K562 (cell line): ENCODE measurements around the gene FAM110D. TPM values are rescaled to one million over a fixed set of nuclear protein-coding genes. Genes with fewer than 3 reads are reported as not detected.
A peak's percentile ranks its signal among the peaks of the same experiment; 100 is the strongest.

ENCODE experiments used
- ATAC-seq: fragments of 200-7000 bp; cut with Tn5 transposase; 3 replicates; pipeline ENCODE4 v1.9.1; 2020; ENCODE audit warnings: moderate library complexity
- BruUV-seq: library from RNA; stranded (reverse); fragments of 400-500 nt; replicated peaks from 2 replicates; lab custom pipeline; 2021; lab: Mats Ljungman, UMichigan
- CTCF ChIA-PET: fragments of 300-600 bp; formaldehyde crosslinking; extraction: SDS; loops from one replicate; lab custom pipeline; 2021; ENCODE audit warnings: low intra/inter-chr PET ratio; lab: Yijun Ruan, JAX
- POLR2A ChIA-PET: fragments of 300-600, 350-650 bp; sonication (Branson Sonifier 250); formaldehyde crosslinking; extraction: SDS; loops from one replicate; lab custom pipeline; 2021; ENCODE audit warnings: antibody characterized with exemption, inconsistent platforms; lab: Yijun Ruan, JAX
- DNase-seq, 4 experiments: peaks; one replicate each; pipeline versions ENCODE4 v3.0.0 to v3.0.0-alpha.2; 2011 to 2018; ENCODE audit warnings: low spot score in 3 of 4, mixed read lengths in 3 of 4; ENCODE audit errors: extremely low read depth in 1 of 4
- FAIRE-seq: peaks from 2 replicates; lab custom pipeline; 2011; peaks lifted over from hg19 to GRCh38; lab: Jason Lieb, UNC
- H2AFZ ChIP-seq: 2 replicates; pipeline ENCODE4 v1.6.0; 2011; ENCODE audit warnings: low read depth, low read length, control low read depth, inconsistent platforms
- H3K27ac ChIP-seq: fragments of 200-600 bp; 3 replicates; pipeline ENCODE4 v1.8.0; 2011; ENCODE audit warnings: low read depth, mild to moderate bottlenecking, control low read depth, inconsistent platforms, low read length, moderate library complexity, mixed read lengths; ENCODE audit errors: extremely low read depth
- H3K27me3 ChIP-seq, 2 experiments: fragments of 300-600 bp in 1 of 2; 2 replicates in 1 of 2; 3 replicates in 1 of 2; pipeline versions ENCODE4 v1.6.0 to v1.8.0; 2011; ENCODE audit warnings: inconsistent platforms in 2 of 2, low read length in 2 of 2, mild to moderate bottlenecking in 1 of 2, mixed read lengths in 1 of 2, moderate library complexity in 1 of 2; ENCODE audit not compliant: control insufficient read depth in 2 of 2, insufficient read depth in 2 of 2
- H3K36me3 ChIP-seq: fragments of 300-600 bp; 3 replicates; pipeline ENCODE4 v1.8.0; 2011; ENCODE audit warnings: mild to moderate bottlenecking, low read length, inconsistent platforms; ENCODE audit not compliant: control insufficient read depth, insufficient read depth
- H3K4me1 ChIP-seq, 2 experiments: fragments of 200-600 bp in 1 of 2; replicated peaks in 1 of 2; 2 replicates in 1 of 2; 3 replicates in 1 of 2; pipeline versions ENCODE4 v1.5.1 to v1.8.0; 2011; ENCODE audit warnings: inconsistent platforms in 2 of 2, low read length in 2 of 2, mild to moderate bottlenecking in 1 of 2, mixed read lengths in 1 of 2, moderate library complexity in 1 of 2; ENCODE audit not compliant: control insufficient read depth in 2 of 2, insufficient read depth in 2 of 2
- H3K4me2 ChIP-seq: 2 replicates; pipeline ENCODE4 v1.6.1; 2011; ENCODE audit warnings: low read length, control low read depth, inconsistent platforms, mixed read lengths; ENCODE audit not compliant: insufficient read depth
- H3K4me3 ChIP-seq: fragments of 200-600 bp; sonication (generic), shearing (Covaris generic); 2 replicates; pipeline ENCODE4 v1.5.1; 2016; ENCODE audit warnings: control low read depth, inconsistent platforms
- H3K79me2 ChIP-seq: fragments of 200-600 bp; 3 replicates; pipeline ENCODE4 v1.8.0; 2011; ENCODE audit warnings: low read length, inconsistent platforms; ENCODE audit not compliant: control insufficient read depth, insufficient read depth
- H3K9ac ChIP-seq, 2 experiments: 2 replicates each; pipeline versions ENCODE4 v1.6.0 to v1.6.1; 2011; ENCODE audit warnings: low read depth in 2 of 2, low read length in 2 of 2, control low read depth in 1 of 2, inconsistent platforms in 1 of 2, mild to moderate bottlenecking in 1 of 2, mixed read lengths in 1 of 2; ENCODE audit not compliant: insufficient read depth in 1 of 2
- H3K9me1 ChIP-seq: one replicate; pipeline ENCODE4 v1.6.0; 2011; ENCODE audit warnings: inconsistent platforms, mild to moderate bottlenecking, low read length, moderate library complexity; ENCODE audit not compliant: control insufficient read depth, insufficient read depth
- H3K9me3 ChIP-seq: replicated peaks from 2 replicates; pipeline ENCODE4 v1.5.1; 2011; ENCODE audit warnings: low read depth, low read length, inconsistent platforms; ENCODE audit not compliant: control insufficient read depth, insufficient read depth
- H4K20me1 ChIP-seq: replicated peaks from 2 replicates; pipeline ENCODE4 v1.6.1; 2011; ENCODE audit warnings: low read length, inconsistent platforms, mixed read lengths; ENCODE audit not compliant: control insufficient read depth, insufficient read depth
- CEBPB ChIP-seq: fragments of 450-650 bp; IDR thresholded peaks from 2 replicates; pipeline ENCODE4 v1.6.1; 2016; ENCODE audit warnings: missing genetic modification characterization, missing compliant biosample characterization
- FOXA3 ChIP-seq, 2 experiments: fragments of 450-650 bp in 1 of 2; sonication (generic) in 1 of 2; formaldehyde crosslinking; IDR thresholded peaks in 1 of 2; conservative IDR thresholded peaks in 1 of 2; 2 replicates each; pipeline versions ENCODE4 v1.4.0 to v1.8.0; 2020 to 2022; ENCODE audit warnings: mild to moderate bottlenecking in 2 of 2, missing genetic modification reagents in 1 of 2
- FOXJ2 ChIP-seq: fragments of 200-800 bp; sonication (Bioruptor generic); IDR thresholded peaks from 2 replicates; pipeline ENCODE4 v1.6.1; 2016; ENCODE audit warnings: missing genetic modification characterization, missing compliant biosample characterization
- GTF2E2 ChIP-seq: fragments of 200-800 bp; sonication (Bioruptor generic); IDR thresholded peaks from 2 replicates; pipeline ENCODE4 v1.6.1; 2016; ENCODE audit warnings: missing genetic modification characterization, missing compliant biosample characterization
- IRF2 ChIP-seq: sonication (generic); formaldehyde crosslinking; IDR thresholded peaks from 2 replicates; pipeline ENCODE4 v1.8.1; 2022; ENCODE audit warnings: mild to moderate bottlenecking, missing genetic modification reagents
- NR0B1 ChIP-seq: fragments of 450-650 bp; IDR thresholded peaks from one replicate; pipeline ENCODE4 v1.6.1; 2018; ENCODE audit warnings: mild to moderate bottlenecking, moderate library complexity; ENCODE audit not compliant: partially characterized antibody
- POLR2A ChIP-seq: fragments of 450-650 bp; conservative IDR thresholded peaks from 2 replicates; pipeline ENCODE4 v1.6.1; 2016
- RBM15 ChIP-seq: fragments of 200-400 bp; formaldehyde crosslinking; IDR thresholded peaks from 2 replicates; pipeline ENCODE4 v1.6.1; 2018; ENCODE audit warnings: mild to moderate bottlenecking, low read length, moderate library complexity; ENCODE audit not compliant: insufficient read depth
- SMAD2 ChIP-seq: fragments of 150-350 bp; IDR thresholded peaks from 2 replicates; pipeline ENCODE4 v1.6.1; 2014; ENCODE audit warnings: low read depth, mild to moderate bottlenecking, low read length
- ZFP1 ChIP-seq: fragments of 450-650 bp; formaldehyde crosslinking; IDR thresholded peaks from 2 replicates; pipeline ENCODE4 v1.4.0; 2020; ENCODE audit warnings: mild to moderate bottlenecking, mixed read lengths
- ZNF146 ChIP-seq: IDR thresholded peaks from one replicate; pipeline ENCODE4 v1.6.1; 2018; ENCODE audit warnings: missing compliant biosample characterization; ENCODE audit not compliant: unreplicated experiment
- ZNF23 ChIP-seq: fragments of 250-450 bp; sonication (Bioruptor Pico); IDR thresholded peaks from 2 replicates; pipeline ENCODE4 v1.4.0; 2020; ENCODE audit warnings: mild to moderate bottlenecking
- ZNF263 ChIP-seq: sonication (generic); formaldehyde crosslinking; IDR thresholded peaks from 2 replicates; pipeline ENCODE4 v1.8.0; 2022; ENCODE audit warnings: mild to moderate bottlenecking, missing genetic modification reagents, borderline replicate concordance
- ZNF316 ChIP-seq: fragments of 450-650 bp; IDR thresholded peaks from 2 replicates; pipeline ENCODE4 v1.6.1; 2016
- ZNF512 ChIP-seq: IDR thresholded peaks from 2 replicates; pipeline ENCODE4 v1.6.1; 2016; ENCODE audit warnings: missing genetic modification characterization, missing compliant biosample characterization
- ZNF668 ChIP-seq: fragments of 250-450 bp; sonication (Bioruptor Pico); IDR thresholded peaks from 2 replicates; pipeline ENCODE4 v1.8.0; 2022; ENCODE audit warnings: mild to moderate bottlenecking, inconsistent platforms
- WGBS: fragments of 100-300 bp; shearing (Covaris generic); methylation state at CpG from one replicate; pipeline ENCODE4 v1.1.6; 2016; ENCODE audit warnings: low coverage, mixed read lengths; ENCODE audit not compliant: insufficient coverage; ENCODE audit errors: missing lambda C conversion rate; 5-methylcytosine and 5-hydroxymethylcytosine counted together
- in situ Hi-C: fragments of 300-500 bp; cut with MboI; formaldehyde crosslinking; loops from 4 replicates; pipeline ENCODE4 v1.15.0; 2018; ENCODE audit warnings: inconsistent platforms, mixed read lengths
- intact Hi-C: fragments of 100-400 bp; cut with micrococcal nuclease; formaldehyde crosslinking; loops from 2 replicates; pipeline ENCODE4 v1.14.2; 2022
- polyA plus RNA-seq, 8 experiments: library from polyadenylated mRNA; depleted of rRNA in 4 of 8; stranded (reverse) in 5 of 8; unstranded in 3 of 8; fragments of >200 nt; fragmentation: Nextera tagmentation in 2 of 8; fragmentation: Illumina TruSeq in 1 of 8; extraction: Ambion mirVana in 2 of 8; extraction: Trizol in 1 of 8; gene quantifications; 2 replicates each; pipeline versions ENCODE4 v1.2.1 to v1.2.3, GENCODE V29; 2011 to 2014; ENCODE audit warnings: inconsistent platforms in 1 of 8, missing spikeins in 1 of 8
- total RNA-seq, 7 experiments: library from RNA; depleted of rRNA in 6 of 7; stranded (reverse); fragments of >200 nt in 6 of 7; fragmentation: Illumina TruSeq in 2 of 7; extraction: Trizol in 2 of 7; gene quantifications; 2 replicates each; pipeline versions ENCODE4 v1.2.1 to v1.2.3, GENCODE V29; 2011 to 2021; ENCODE audit warnings: low replicate concordance in 1 of 7

Gene FAM110D
- total and polyA plus RNA-seq, 9 of the 15 experiments (the other 6 are each of a cell fraction or from before 2014, with no cell fraction given), result 0.04 to 1.1 (median 0.33) TPM

GRCh38 chr1:26188477-26188876 is 29.6 kb downstream of the FAM110D start:
- WGBS, result 79% methylated on average over 8 of the region's 8 CpGs
- ATAC-seq (no peak), DNase-seq (no peak)
- H3K9ac ChIP-seq, result peak overlapping the region in 1 of 2 experiments; percentile 65; a peak in 2 of 4 replicates
- peaks cover 0 to 27% of the 10 kb centered on the region in 2 experiments; a peak in 2 of 5 replicates for H3K4me1 ChIP-seq
- ChIA-PET CTCF (no interaction called here), POLR2A (interaction anchor here (0.8 kb wide), 1 partner anchor 12 kb away, joined by 3 read pairs; no protein-coding TSS in a partner anchor)
- H4K20me1 ChIP-seq, result 0 out of 2 replicates have a peak, but pooled peaks cover 6% of the 10 kb centered on the region
- no peaks in the 10 kb centered on the region for H3K79me2 ChIP-seq
- no peak overlapping the region for H2AFZ ChIP-seq
- H3K36me3 ChIP-seq, result no peaks in the 10 kb centered on the region
- no TSS peak for BruUV-seq
- H3K9me1 ChIP-seq, result no peaks in the 10 kb centered on the region
- H3K9me3 ChIP-seq, result no peaks in the 10 kb centered on the region
- no peak overlapping the region for H3K4me3 ChIP-seq
- no peaks in the 10 kb centered on the region for H3K27me3 ChIP-seq
- TF ChIP-seq ZNF668 (no peak), NR0B1 (no peak), IRF2 (no peak), ZNF146 (CRISPR knock-in tag) (no peak), ZNF23 (CRISPR knock-in tag) (no peak), ZNF263 (CRISPR knock-in tag) (no peak), RBM15 (no peak), ZFP1 (no peak), SMAD2 (no peak), ZNF316 (no peak), GTF2E2 (tag) (no peak), FOXJ2 (tag) (no peak), POLR2A (no peak), CEBPB (tag) (no peak), ZNF512 (tag) (no peak), FOXA3 (CRISPR knock-in tag; conservative IDR thresholded peaks at IDR 0.05 in 1 of 2, IDR thresholded peaks at IDR 0.05 in 1 of 2) (no peak)
- TF ChIP-seq, all 486 proteins: peak for 0
- Histone ChIP-seq H3K27ac (no peak overlapping the region), H3K4me2 (no peak overlapping the region)
- intact Hi-C loops (no loop called here), in situ Hi-C loops (no loop called here)
- FAIRE-seq, result no peak
